Liver (tissue), 9 donors: Measurements from ENCODE around the gene GHDC. TPM values are rescaled to one million over a fixed set of nuclear protein-coding genes. Genes with fewer than 3 reads are reported as not detected.

Source experiments
- DNase-seq: peaks from one replicate; pipeline ENCODE4 v3.0.0-alpha.2; 2017; ENCODE audit warnings: low spot score
- H3K27ac ChIP-seq, 2 donors: one replicate each; pipeline ENCODE4 v1.7.0; 2013; ENCODE audit warnings: inconsistent platforms in 2 of 2, low read length in 2 of 2, control low read depth in 1 of 2, low read depth in 1 of 2, mild to moderate bottlenecking in 1 of 2
- H3K27me3 ChIP-seq, 4 donors: one replicate each; pipeline versions ENCODE4 v1.6.1 to v1.7.0; 2013; ENCODE audit warnings: low read length in 3 of 4, inconsistent platforms in 1 of 4, mild to moderate bottlenecking in 1 of 4, moderate library complexity in 1 of 4; ENCODE audit not compliant: control insufficient read depth in 4 of 4, insufficient read depth in 4 of 4
- H3K36me3 ChIP-seq, 4 donors: one replicate each; pipeline versions ENCODE4 v1.6.1 to v1.7.0; 2013; ENCODE audit warnings: low read length in 3 of 4, mild to moderate bottlenecking in 3 of 4, low read depth in 1 of 4, moderate library complexity in 1 of 4; ENCODE audit not compliant: control insufficient read depth in 4 of 4, insufficient read depth in 3 of 4
- H3K4me1 ChIP-seq, 4 donors: one replicate each; pipeline versions ENCODE4 v1.6.1 to v1.7.0; 2013; ENCODE audit warnings: low read length in 3 of 4, mild to moderate bottlenecking in 3 of 4, moderate library complexity in 1 of 4; ENCODE audit not compliant: control insufficient read depth in 4 of 4, insufficient read depth in 4 of 4
- H3K4me3 ChIP-seq, 3 donors: one replicate each; pipeline versions ENCODE4 v1.6.1 to v1.7.0; 2013; ENCODE audit warnings: low read length in 3 of 3, control low read depth in 1 of 3, low read depth in 1 of 3, mild to moderate bottlenecking in 1 of 3
- H3K9ac ChIP-seq, 2 donors: one replicate each; pipeline ENCODE4 v1.7.0; 2013; ENCODE audit warnings: low read length in 2 of 2, mild to moderate bottlenecking in 2 of 2, moderate library complexity in 2 of 2, control low read depth in 1 of 2, low read depth in 1 of 2
- H3K9me3 ChIP-seq, 4 donors: one replicate each; pipeline versions ENCODE4 v1.6.1 to v1.7.0; 2013; ENCODE audit warnings: low read length in 3 of 4; ENCODE audit not compliant: control insufficient read depth in 4 of 4
- EGR1 ChIP-seq, 2 donors: IDR thresholded peaks; 2 replicates each; pipeline ENCODE4 v1.6.1; 2016 to 2018; ENCODE audit warnings: antibody characterized with exemption in 2 of 2, low read depth in 2 of 2
- FOXA1 ChIP-seq: IDR thresholded peaks from 2 replicates; pipeline ENCODE4 v1.6.1; 2016; ENCODE audit warnings: antibody characterized with exemption
- FOXA2 ChIP-seq: IDR thresholded peaks from 2 replicates; pipeline ENCODE4 v1.6.1; 2016; ENCODE audit warnings: antibody characterized with exemption
- GABPA ChIP-seq, 2 donors: IDR thresholded peaks in 1 of 2; conservative IDR thresholded peaks in 1 of 2; 2 replicates each; pipeline ENCODE4 v1.6.1; 2016; ENCODE audit warnings: antibody characterized with exemption in 2 of 2, mild to moderate bottlenecking in 1 of 2, moderate library complexity in 1 of 2
- HNF4A ChIP-seq, 2 donors: conservative IDR thresholded peaks; 2 replicates each; pipeline ENCODE4 v1.6.1; 2016; ENCODE audit warnings: antibody characterized with exemption in 2 of 2, mild to moderate bottlenecking in 2 of 2
- JUND ChIP-seq, 2 donors: IDR thresholded peaks; 2 replicates each; pipeline ENCODE4 v1.6.1; 2016; ENCODE audit warnings: antibody characterized with exemption in 2 of 2
- NR2F2 ChIP-seq: IDR thresholded peaks from 2 replicates; pipeline ENCODE4 v1.6.1; 2016; ENCODE audit warnings: antibody characterized with exemption
- RAD21 ChIP-seq, 2 donors: IDR thresholded peaks; 2 replicates each; pipeline ENCODE4 v1.6.1; 2016; ENCODE audit warnings: antibody characterized with exemption in 2 of 2, mild to moderate bottlenecking in 2 of 2
- RXRA ChIP-seq, 2 donors: IDR thresholded peaks; 2 replicates each; pipeline ENCODE4 v1.6.1; 2017 to 2018; ENCODE audit warnings: antibody characterized with exemption in 2 of 2, mild to moderate bottlenecking in 1 of 2
- SP1 ChIP-seq: IDR thresholded peaks from 2 replicates; pipeline ENCODE4 v1.6.1; 2018; ENCODE audit warnings: antibody characterized with exemption, mild to moderate bottlenecking
- TAF1 ChIP-seq: conservative IDR thresholded peaks from 2 replicates; pipeline ENCODE4 v1.6.1; 2016; ENCODE audit warnings: antibody characterized with exemption, mild to moderate bottlenecking
- YY1 ChIP-seq: IDR thresholded peaks from 2 replicates; pipeline ENCODE4 v1.6.1; 2016; ENCODE audit warnings: antibody characterized with exemption, mild to moderate bottlenecking
- WGBS: extraction: QIAGEN DNeasy Blood & Tissue Kit; methylation state at CpG from one replicate; pipeline ENCODE4 v1.1.7; 2013; 5-methylcytosine and 5-hydroxymethylcytosine counted together
- polyA plus RNA-seq, 2 donors: library from polyadenylated mRNA; stranded (reverse) in 1 of 2; unstranded in 1 of 2; fragments of 200-250 nt in 1 of 2; fragments of >200 nt in 1 of 2; fragmentation: Nextera tagmentation in 1 of 2; extraction: Ambion mirVana in 1 of 2; gene quantifications; one replicate each; pipeline versions ENCODE4 v1.2.1 to v1.2.3, GENCODE V29; 2013 to 2015
- total RNA-seq, 2 donors: library from RNA; depleted of rRNA; stranded (reverse); fragments of >200 nt; gene quantifications; one replicate each; pipeline ENCODE4 v1.2.3, GENCODE V29; 2014
- TF ChIP-seq, protein P1 (sequence below): IDR thresholded peaks from 2 replicates; pipeline ENCODE4 v1.6.1; 2016; ENCODE audit warnings: antibody characterized with exemption
- TF ChIP-seq, protein P2 (sequence below): fragments of 150-350 bp; IDR thresholded peaks from 2 replicates; pipeline ENCODE4 v1.5.1; 2017; ENCODE audit warnings: improper control_type of control experiment, low read depth, low read length; ENCODE audit not compliant: missing input control
- TF ChIP-seq, protein P3 (sequence below): IDR thresholded peaks from 2 replicates; pipeline ENCODE4 v1.6.1; 2016; ENCODE audit warnings: antibody characterized with exemption
- TF ChIP-seq, protein P4 (sequence below): IDR thresholded peaks from 2 replicates; pipeline ENCODE4 v1.6.1; 2016; ENCODE audit warnings: antibody characterized with exemption, mild to moderate bottlenecking
- TF ChIP-seq, protein P5 (sequence below): IDR thresholded peaks from 2 replicates; pipeline ENCODE4 v1.6.1; 2016; ENCODE audit warnings: antibody characterized with exemption
- donor health status: healthy.
- donor health status: healthy.
- donor health status: healthy.
- donor health status: healthy.
- donor health status: healthy.

The GHDC gene
- total and polyA plus RNA-seq, 4 donors: 10.0 to 17.6 (median 12.3) TPM

DNA sequence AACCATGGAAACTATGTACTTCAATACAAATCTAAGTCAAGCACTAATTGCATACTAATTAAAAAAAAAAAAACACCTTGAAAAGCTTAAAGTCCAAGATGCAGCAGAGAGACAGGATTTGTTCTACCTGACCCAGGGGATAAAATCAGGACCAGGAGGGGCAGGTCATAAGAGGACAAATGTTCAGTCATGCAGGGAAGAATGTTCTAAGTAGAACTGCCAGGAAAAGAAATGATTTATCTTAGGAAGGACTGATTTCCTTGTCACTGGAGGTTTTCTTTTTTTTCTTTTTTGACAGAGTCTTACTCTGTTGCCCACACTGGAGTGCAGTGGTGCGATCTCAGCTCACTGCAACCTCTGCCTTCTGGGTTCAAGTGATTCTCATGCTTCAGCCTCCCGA, 9.1 kb upstream of the GHDC start:
- H3K27ac ChIP-seq: no peak overlapping the region
- no peak for DNase-seq
- H3K9me3 ChIP-seq: no peaks in the 10 kb centered on the region
- peaks cover 9 to 16% (median 13%) of the 10 kb centered on the region in 4 donors for H3K4me1 ChIP-seq
- H3K9ac ChIP-seq: no peak overlapping the region
- H3K4me3 ChIP-seq: no peak overlapping the region
- H3K27me3 ChIP-seq: no peaks in the 10 kb centered on the region
- TF ChIP-seq, protein P1, sequence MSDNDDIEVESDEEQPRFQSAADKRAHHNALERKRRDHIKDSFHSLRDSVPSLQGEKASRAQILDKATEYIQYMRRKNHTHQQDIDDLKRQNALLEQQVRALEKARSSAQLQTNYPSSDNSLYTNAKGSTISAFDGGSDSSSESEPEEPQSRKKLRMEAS: no peak
- no peak for TF ChIP-seq RAD21 (IDR thresholded peaks at IDR 0.05)
- no peak for TF ChIP-seq YY1
- TF ChIP-seq FOXA1: no peak
- TF ChIP-seq, protein P2, sequence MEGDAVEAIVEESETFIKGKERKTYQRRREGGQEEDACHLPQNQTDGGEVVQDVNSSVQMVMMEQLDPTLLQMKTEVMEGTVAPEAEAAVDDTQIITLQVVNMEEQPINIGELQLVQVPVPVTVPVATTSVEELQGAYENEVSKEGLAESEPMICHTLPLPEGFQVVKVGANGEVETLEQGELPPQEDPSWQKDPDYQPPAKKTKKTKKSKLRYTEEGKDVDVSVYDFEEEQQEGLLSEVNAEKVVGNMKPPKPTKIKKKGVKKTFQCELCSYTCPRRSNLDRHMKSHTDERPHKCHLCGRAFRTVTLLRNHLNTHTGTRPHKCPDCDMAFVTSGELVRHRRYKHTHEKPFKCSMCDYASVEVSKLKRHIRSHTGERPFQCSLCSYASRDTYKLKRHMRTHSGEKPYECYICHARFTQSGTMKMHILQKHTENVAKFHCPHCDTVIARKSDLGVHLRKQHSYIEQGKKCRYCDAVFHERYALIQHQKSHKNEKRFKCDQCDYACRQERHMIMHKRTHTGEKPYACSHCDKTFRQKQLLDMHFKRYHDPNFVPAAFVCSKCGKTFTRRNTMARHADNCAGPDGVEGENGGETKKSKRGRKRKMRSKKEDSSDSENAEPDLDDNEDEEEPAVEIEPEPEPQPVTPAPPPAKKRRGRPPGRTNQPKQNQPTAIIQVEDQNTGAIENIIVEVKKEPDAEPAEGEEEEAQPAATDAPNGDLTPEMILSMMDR: no peak
- TF ChIP-seq, protein P3, sequence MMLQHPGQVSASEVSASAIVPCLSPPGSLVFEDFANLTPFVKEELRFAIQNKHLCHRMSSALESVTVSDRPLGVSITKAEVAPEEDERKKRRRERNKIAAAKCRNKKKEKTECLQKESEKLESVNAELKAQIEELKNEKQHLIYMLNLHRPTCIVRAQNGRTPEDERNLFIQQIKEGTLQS: no peak
- no peak for TF ChIP-seq GABPA (IDR thresholded peaks at IDR 0.05 in 1 of 2, conservative IDR thresholded peaks at IDR 0.05 in 1 of 2)
- no peak for TF ChIP-seq TAF1
- TF ChIP-seq RXRA (IDR thresholded peaks at IDR 0.05): no peak
- no peak for TF ChIP-seq FOXA2
- TF ChIP-seq SP1: no peak
- TF ChIP-seq NR2F2: no peak
- 93% methylated on average over 2 of the region's 2 CpGs for WGBS
- H3K36me3 ChIP-seq: peaks cover 4 to 31% (median 11%) of the 10 kb centered on the region in 4 donors

DNA sequence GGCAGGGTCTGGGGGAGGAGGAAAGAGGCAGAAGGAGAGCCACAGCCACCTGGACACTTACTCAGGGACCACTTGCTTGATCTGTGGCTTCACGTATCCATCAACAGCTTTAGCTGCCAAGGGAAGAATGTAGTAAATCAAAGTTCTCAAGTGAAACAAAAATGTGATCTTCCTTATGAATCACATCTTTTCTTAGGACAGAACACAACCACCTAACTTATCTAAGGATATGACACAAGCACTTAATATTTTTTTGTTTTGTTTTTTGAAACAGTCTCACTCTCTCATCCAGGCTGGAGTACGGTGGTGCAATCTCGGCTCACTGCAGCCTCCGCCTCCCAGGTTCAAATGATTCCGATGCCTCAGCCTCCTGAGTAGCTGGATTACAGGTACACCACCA, 8.4 kb upstream of the GHDC start:
- DNase-seq: no peak
- no peaks in the 10 kb centered on the region for H3K27me3 ChIP-seq
- no peak overlapping the region for H3K27ac ChIP-seq
- H3K36me3 ChIP-seq: peaks cover 4 to 31% (median 11%) of the 10 kb centered on the region in 4 donors
- WGBS: 98% methylated on average over 5 of the region's 5 CpGs
- H3K9ac ChIP-seq: no peak overlapping the region
- no peak overlapping the region for H3K4me3 ChIP-seq
- no peaks in the 10 kb centered on the region for H3K9me3 ChIP-seq
- H3K4me1 ChIP-seq: peaks cover 9 to 16% (median 13%) of the 10 kb centered on the region in 4 donors
- TF ChIP-seq TAF1 (no peak), HNF4A (conservative IDR thresholded peaks at IDR 0.05) (no peak), EGR1 (IDR thresholded peaks at IDR 0.05; ENCODE audit: low read depth in 2 of 2) (no peak), FOXA1 (no peak), JUND (IDR thresholded peaks at IDR 0.05) (no peak), SP1 (no peak), RAD21 (IDR thresholded peaks at IDR 0.05) (no peak), RXRA (IDR thresholded peaks at IDR 0.05) (no peak), NR2F2 (no peak)
- TF ChIP-seq, protein P4, sequence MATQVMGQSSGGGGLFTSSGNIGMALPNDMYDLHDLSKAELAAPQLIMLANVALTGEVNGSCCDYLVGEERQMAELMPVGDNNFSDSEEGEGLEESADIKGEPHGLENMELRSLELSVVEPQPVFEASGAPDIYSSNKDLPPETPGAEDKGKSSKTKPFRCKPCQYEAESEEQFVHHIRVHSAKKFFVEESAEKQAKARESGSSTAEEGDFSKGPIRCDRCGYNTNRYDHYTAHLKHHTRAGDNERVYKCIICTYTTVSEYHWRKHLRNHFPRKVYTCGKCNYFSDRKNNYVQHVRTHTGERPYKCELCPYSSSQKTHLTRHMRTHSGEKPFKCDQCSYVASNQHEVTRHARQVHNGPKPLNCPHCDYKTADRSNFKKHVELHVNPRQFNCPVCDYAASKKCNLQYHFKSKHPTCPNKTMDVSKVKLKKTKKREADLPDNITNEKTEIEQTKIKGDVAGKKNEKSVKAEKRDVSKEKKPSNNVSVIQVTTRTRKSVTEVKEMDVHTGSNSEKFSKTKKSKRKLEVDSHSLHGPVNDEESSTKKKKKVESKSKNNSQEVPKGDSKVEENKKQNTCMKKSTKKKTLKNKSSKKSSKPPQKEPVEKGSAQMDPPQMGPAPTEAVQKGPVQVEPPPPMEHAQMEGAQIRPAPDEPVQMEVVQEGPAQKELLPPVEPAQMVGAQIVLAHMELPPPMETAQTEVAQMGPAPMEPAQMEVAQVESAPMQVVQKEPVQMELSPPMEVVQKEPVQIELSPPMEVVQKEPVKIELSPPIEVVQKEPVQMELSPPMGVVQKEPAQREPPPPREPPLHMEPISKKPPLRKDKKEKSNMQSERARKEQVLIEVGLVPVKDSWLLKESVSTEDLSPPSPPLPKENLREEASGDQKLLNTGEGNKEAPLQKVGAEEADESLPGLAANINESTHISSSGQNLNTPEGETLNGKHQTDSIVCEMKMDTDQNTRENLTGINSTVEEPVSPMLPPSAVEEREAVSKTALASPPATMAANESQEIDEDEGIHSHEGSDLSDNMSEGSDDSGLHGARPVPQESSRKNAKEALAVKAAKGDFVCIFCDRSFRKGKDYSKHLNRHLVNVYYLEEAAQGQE: no peak
- TF ChIP-seq, protein P5, sequence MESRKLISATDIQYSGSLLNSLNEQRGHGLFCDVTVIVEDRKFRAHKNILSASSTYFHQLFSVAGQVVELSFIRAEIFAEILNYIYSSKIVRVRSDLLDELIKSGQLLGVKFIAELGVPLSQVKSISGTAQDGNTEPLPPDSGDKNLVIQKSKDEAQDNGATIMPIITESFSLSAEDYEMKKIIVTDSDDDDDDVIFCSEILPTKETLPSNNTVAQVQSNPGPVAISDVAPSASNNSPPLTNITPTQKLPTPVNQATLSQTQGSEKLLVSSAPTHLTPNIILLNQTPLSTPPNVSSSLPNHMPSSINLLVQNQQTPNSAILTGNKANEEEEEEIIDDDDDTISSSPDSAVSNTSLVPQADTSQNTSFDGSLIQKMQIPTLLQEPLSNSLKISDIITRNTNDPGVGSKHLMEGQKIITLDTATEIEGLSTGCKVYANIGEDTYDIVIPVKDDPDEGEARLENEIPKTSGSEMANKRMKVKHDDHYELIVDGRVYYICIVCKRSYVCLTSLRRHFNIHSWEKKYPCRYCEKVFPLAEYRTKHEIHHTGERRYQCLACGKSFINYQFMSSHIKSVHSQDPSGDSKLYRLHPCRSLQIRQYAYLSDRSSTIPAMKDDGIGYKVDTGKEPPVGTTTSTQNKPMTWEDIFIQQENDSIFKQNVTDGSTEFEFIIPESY: no peak
- TF ChIP-seq, protein P3: no peak
- TF ChIP-seq, protein P1: no peak
